Adipocyte (in vitro differentiated cells): ENCODE data around the gene MAP3K10.
A peak's percentile ranks its signal among the peaks of the same experiment; 100 is the strongest.
"Not testable (repeated sequence)": the region's sequence is repeated elsewhere in the genome, so short reads cannot be mapped to it uniquely, and the experiment has no call there.

Experiments
- DNase-seq: peaks from one replicate; pipeline ENCODE4 v3.0.0-alpha.2; 2015; ENCODE audit warnings: low read depth
- H3K27me3 ChIP-seq: replicated peaks from 2 replicates; pipeline ENCODE4 v1.7.0; 2013; ENCODE audit warnings: mild to moderate bottlenecking, low read length, moderate library complexity; ENCODE audit not compliant: control insufficient read depth, insufficient read depth
- H3K36me3 ChIP-seq: 2 replicates; pipeline ENCODE4 v1.7.0; 2013; ENCODE audit warnings: low read length, mild to moderate bottlenecking, moderate library complexity; ENCODE audit not compliant: control insufficient read depth, insufficient read depth, severe bottlenecking
- H3K4me1 ChIP-seq: 2 replicates; pipeline ENCODE4 v1.7.0; 2013; ENCODE audit warnings: mild to moderate bottlenecking, low read length, moderate library complexity; ENCODE audit not compliant: control insufficient read depth, insufficient read depth
- H3K4me3 ChIP-seq: 2 replicates; pipeline ENCODE4 v1.7.0; 2013; ENCODE audit warnings: mild to moderate bottlenecking, low read length, moderate library complexity
- H3K9ac ChIP-seq: 2 replicates; pipeline ENCODE4 v1.7.0; 2013; ENCODE audit warnings: mild to moderate bottlenecking, low read length, moderate library complexity
- H3K9me3 ChIP-seq: 2 replicates; pipeline ENCODE4 v1.7.0; 2013; ENCODE audit warnings: mild to moderate bottlenecking, low read length, moderate library complexity; ENCODE audit not compliant: control insufficient read depth

MAP3K10 gene

DNA sequence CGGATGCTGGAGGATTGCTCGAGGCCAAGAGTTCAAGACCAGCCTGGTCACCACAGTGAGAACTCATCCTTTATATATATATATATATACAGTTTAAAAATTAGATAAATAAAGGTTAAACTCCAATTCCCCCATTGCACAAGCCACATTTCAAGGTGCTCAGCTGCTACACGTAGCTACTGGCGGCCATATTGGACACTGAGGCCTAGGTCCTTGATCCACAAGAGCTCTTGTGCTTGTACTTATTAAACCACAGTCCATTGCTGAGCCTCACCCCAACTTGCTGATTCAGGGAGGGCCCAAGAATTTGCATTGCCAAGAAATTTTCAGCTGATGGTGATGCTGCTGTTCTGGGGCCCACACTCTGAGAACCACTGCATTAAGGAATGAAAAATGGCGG lies 17.4 kb downstream of the MAP3K10 start:
- peaks cover 29% of the 10 kb centered on the region for H3K36me3 ChIP-seq
- H3K9ac ChIP-seq = no peak overlapping the region
- no peak overlapping the region for H3K4me3 ChIP-seq
- DNase-seq = no peak
- no peaks in the 10 kb centered on the region for H3K4me1 ChIP-seq
- H3K9me3 ChIP-seq = no peaks in the 10 kb centered on the region
- no peaks in the 10 kb centered on the region for H3K27me3 ChIP-seq

DNA sequence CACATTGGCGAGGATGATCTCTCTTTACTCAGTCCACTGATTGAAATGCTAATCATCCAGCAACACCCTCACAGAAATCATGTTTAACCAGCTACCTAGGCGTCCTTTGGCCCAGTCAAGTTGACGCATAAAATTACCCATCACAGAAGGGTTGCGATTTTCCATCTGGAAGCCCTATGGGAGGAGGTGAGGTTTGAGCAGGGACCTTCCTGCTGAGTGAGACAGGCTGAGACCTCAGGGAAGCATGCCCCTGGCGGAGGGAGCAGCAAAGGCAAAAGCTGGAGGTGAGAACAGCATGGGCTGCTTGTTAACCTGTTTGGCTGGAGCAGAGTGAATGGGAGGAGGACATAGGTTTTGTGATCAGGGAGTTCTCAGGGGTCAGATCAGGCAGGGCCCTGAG lies 19.7 kb downstream of the MAP3K10 start:
- H3K9me3 ChIP-seq = no peaks in the 10 kb centered on the region
- no peak overlapping the region for H3K4me3 ChIP-seq
- no peaks in the 10 kb centered on the region for H3K4me1 ChIP-seq
- H3K36me3 ChIP-seq = peaks cover 20% of the 10 kb centered on the region
- no peak overlapping the region for H3K9ac ChIP-seq
- H3K27me3 ChIP-seq = peaks cover 1% of the 10 kb centered on the region
- no peak for DNase-seq

GRCh38 chr19:40213251-40213829 lies 22.1 kb downstream of the MAP3K10 start:
- Histone ChIP-seq H3K4me1 (no peaks in the 10 kb centered on the region), H3K36me3 (peaks cover 15% of the 10 kb centered on the region)
- no peak for DNase-seq

GRCh38 chr19:40213882-40214570 lies 22.8 kb downstream of the MAP3K10 start:
- Histone ChIP-seq H3K27me3 (peaks cover 18% of the 10 kb centered on the region), H3K4me3 (no peak overlapping the region), H3K9ac (no peak overlapping the region), H3K4me1 (no peaks in the 10 kb centered on the region), H3K36me3 (peaks cover 13% of the 10 kb centered on the region), H3K9me3 (no peaks in the 10 kb centered on the region)
- DNase-seq = no peak

More at GRCh38 chr19:40213251-40213829, 22.1 kb downstream of the MAP3K10 start:
- Histone ChIP-seq H3K9me3 (no peaks in the 10 kb centered on the region), H3K27me3 (peaks cover 18% of the 10 kb centered on the region), H3K9ac (no peak overlapping the region), H3K4me3 (no peak overlapping the region)

- Histone ChIP-seq H3K9me3 (no peaks in the 10 kb centered on the region), H3K27me3 (peaks cover 18% of the 10 kb centered on the region)
- no peak for DNase-seq
These were observed 23.7 kb downstream of the MAP3K10 start for GRCh38 chr19:40214936-40215335.

GRCh38 chr19:40216013-40216776 lies 25.0 kb downstream of the MAP3K10 start:
- no peak for DNase-seq
- Histone ChIP-seq H3K36me3 (peaks cover 6% of the 10 kb centered on the region), H3K4me3 (no peak overlapping the region), H3K4me1 (no peaks in the 10 kb centered on the region), H3K9ac (no peak overlapping the region), H3K9me3 (no peaks in the 10 kb centered on the region), H3K27me3 (peaks cover 18% of the 10 kb centered on the region)

More at GRCh38 chr19:40214936-40215335, 23.7 kb downstream of the MAP3K10 start:
- Histone ChIP-seq H3K9ac (no peak overlapping the region), H3K4me3 (no peak overlapping the region), H3K4me1 (no peaks in the 10 kb centered on the region), H3K36me3 (peaks cover 10% of the 10 kb centered on the region)

DNA sequence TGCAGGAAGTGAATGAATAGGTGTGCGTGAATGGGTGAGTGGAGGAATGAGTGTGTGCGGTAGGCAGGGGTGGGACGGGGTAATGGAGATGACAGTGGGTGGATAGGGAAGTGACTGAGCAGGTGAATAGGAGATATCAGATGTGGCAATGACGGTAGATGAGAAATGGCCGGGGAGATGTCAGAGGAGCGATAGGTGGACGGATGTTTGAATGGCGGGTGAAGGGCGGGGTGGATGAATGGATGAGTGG lies 25.5 kb downstream of the MAP3K10 start:
- H3K36me3 ChIP-seq = peaks cover 6% of the 10 kb centered on the region
- no peak overlapping the region for H3K4me3 ChIP-seq
- peaks cover 18% of the 10 kb centered on the region for H3K27me3 ChIP-seq
- no peak overlapping the region for H3K9ac ChIP-seq
- H3K4me1 ChIP-seq = no peaks in the 10 kb centered on the region
- DNase-seq = no peak
- H3K9me3 ChIP-seq = no peaks in the 10 kb centered on the region

DNA sequence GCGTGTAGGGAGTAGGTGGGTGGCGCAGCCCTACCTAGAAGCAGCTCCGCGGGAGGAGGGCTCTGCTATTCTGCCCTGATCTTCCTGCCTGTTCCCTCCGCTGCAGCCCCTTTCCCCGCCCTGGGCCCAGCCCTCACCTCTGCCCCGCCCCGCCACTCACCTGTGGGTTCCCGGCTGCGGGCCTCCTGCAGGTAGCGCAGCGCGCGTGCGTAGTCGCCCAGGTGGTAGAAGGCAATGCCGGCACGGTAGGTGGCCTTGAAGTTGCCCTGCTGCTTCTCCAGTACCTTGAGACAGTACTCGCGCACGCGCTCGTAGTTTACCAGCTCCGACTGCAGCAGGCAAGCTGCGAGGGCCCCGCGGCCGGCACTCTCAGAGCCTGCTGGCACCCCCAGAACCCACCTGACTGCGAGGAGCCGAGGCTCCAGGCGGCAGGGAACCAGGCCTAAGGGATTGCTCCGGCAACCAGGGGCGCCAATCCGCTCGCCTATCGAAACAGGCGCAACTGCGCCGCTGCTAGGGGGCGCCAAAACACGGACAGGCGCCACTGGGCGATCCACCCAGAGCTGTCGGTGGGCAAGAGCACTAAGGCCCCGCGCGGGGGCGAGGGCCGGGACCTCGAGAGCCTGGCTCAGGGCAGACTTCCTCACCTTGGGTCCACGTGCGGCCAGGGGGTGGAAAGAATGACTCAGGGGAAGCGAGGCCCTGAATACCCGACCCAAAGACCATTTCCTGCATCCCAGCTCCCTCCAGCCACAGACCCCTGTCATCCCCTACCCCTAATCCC lies 26.0 kb downstream of the MAP3K10 start:
- Histone ChIP-seq H3K36me3 (peaks cover 1% of the 10 kb centered on the region), H3K9ac (no peak overlapping the region), H3K27me3 (peaks cover 18% of the 10 kb centered on the region), H3K9me3 (no peaks in the 10 kb centered on the region), H3K4me3 (no peak overlapping the region), H3K4me1 (no peaks in the 10 kb centered on the region)
- DNase-seq = no peak

- Histone ChIP-seq H3K4me3 (no peak within 1 kb of the TSS), H3K9me3 (no peaks in the 10 kb centered on the region), H3K27me3 (peaks cover 18% of the 10 kb centered on the region), H3K9ac (no peak within 1 kb of the TSS), H3K36me3 (no peaks in the 10 kb centered on the region), H3K4me1 (no peaks in the 10 kb centered on the region)
- DNase-seq = peak; percentile 53
These were observed 27.0 kb downstream of the MAP3K10 start, which contains the start of gene TTC9B for GRCh38 chr19:40217934-40218890. Gene TTC9B, minus strand, starts transcription at chr19:40218384. Its CDS starts 3 bp downstream, at chr19:40218381.

DNA sequence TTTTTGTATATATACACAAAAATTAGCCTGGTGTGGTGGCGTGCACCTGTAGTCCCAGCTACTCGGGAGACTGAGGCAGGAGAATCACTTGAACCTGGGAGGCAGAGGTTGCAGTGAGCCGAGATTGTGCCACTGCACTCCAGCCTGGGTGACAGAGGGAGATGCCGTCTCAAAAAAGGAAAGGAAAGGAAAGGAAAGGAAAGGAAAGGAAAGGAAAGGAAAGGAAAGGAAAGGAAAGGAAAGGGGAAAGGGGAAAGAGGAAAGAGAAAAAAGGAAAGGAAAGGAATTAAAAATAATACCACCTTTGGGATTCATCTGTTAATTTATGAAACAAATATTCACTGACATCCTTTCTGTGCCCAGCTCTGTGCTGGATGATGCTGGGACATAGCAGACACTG lies 27.8 kb downstream of the MAP3K10 start:
- not testable (repeated sequence) for H3K9ac ChIP-seq, DNase-seq, H3K36me3 ChIP-seq, H3K9me3 ChIP-seq, H3K4me3 ChIP-seq, H3K4me1 ChIP-seq
- H3K27me3 ChIP-seq = peaks cover 18% of the 10 kb centered on the region
